HT-29 (cell line): ENCODE results near the gene SCUBE1. TPM values are rescaled to one million over a fixed set of nuclear protein-coding genes. Genes with fewer than 3 reads are reported as not detected.

Experiments used
- DNase-seq: peaks from one replicate; pipeline ENCODE4 v3.0.0-alpha.2; 2015; ENCODE audit warnings: low spot score
- total RNA-seq: library from RNA; depleted of rRNA; stranded (reverse); fragments of >200 nt; shearing (Covaris generic); gene quantifications from 2 replicates; pipeline ENCODE4 v1.2.3, GENCODE V29; 2014

The SCUBE1 gene
- total RNA-seq, 1 experiment from 2014 or later = 0.03 TPM

- DNase-seq = no peak
Observed at GRCh38 chr22:43329061-43329460, 14.1 kb downstream of the SCUBE1 start.

DNA sequence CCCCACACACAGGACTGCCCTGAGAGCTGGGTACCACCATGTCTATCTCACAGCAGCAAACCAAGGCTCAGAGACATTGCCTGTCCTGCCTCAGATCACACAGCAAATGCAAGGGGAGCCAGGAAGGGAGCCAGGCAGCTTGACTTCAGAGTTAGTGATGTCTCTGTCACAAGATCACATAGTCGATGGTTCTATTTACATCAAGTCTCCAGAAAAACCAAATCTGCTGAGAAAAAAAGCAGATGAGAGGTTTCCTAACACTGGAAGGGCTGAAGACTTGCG lies 16.1 kb downstream of the SCUBE1 start:
- no peak for DNase-seq

DNA sequence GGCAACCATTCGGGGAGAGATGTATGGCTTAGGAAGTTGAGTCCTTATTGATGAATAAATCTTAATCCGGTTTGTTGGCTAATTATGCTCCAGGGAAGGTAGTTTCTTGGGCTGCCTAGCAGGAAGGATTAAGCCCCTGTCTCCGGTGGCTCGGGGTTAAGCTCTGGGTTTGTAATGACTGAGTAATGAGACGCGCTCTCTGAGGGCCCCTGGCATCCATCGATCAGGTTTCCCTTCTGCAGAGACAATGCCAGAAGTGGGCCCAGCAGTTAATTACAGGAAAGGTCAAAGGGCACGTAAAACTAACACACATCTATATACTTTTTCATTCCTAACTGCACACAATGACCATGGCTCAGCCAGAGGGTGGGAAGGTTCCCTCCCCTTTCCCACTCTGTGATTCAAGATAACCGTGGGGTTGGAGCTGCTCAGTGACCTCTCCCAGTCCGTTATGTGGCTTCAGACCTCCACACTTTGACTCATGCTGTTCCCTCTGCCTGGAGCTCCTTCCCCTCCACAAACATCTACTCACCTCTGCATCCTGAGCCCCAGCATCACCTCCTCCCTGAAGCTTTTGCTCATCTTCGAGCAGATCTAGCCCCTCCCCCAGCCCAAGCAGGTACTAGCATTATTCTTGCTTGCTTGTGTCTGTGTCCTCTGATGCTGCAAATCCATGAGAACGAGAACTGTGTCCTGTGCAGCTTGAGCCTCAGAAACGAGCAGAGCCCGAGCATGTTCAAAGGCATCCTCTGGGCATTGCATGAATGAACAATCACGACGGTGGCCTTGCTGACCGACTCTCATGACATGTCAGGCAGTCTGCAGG lies 16.6 kb downstream of the SCUBE1 start:
- no peak for DNase-seq

GRCh38 chr22:43325176-43325575 lies 18.0 kb downstream of the SCUBE1 start:
- no peak for DNase-seq

- no peak for DNase-seq
Observed at GRCh38 chr22:43320943-43321900, 21.9 kb downstream of the SCUBE1 start.

GRCh38 chr22:43319661-43320486 lies 23.3 kb downstream of the SCUBE1 start:
- no peak for DNase-seq

DNA sequence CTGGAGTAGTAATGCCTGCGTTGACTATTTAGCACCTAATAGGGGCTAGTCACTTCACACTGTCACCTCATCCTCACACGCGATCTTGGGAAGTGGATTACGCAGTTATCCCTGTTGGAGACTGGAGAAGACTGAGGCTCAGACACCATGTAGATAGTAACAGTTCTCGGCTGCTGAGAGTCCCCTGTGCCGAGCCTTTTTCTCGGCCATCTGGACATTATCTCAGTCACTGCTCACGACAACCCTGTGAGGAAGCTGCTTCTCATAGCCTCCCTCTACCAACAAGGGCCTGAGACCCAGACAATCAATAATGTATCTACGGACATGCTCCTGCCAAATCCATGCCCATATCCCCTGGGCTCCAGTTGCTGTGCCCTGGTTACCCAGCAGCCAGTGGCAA lies 25.9 kb downstream of the SCUBE1 start:
- no peak for DNase-seq

DNA sequence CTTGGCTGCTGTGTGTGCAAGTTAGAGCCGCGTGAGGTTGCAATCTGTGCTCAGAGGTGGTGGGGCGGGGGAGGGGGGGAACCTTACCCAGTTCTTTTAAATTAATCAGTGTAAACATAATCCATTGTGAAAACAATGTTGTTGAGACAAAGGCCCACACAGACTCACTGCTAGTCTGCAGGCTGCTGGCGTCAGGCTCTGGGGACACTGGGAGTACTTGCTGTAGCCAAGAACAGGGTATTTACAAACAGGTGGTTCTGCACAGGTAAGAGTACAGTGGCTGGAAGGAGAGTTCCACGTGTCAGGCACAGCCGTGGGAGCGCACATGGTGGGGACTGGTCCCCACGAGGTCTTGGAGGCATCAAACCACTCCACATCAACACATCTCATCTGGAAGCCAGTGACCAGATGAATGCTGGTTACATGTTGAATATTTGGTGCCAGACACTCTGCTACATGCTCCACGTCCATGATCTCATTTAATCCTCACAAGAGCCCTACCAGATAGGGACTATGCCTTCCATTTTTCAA lies 27.4 kb downstream of the SCUBE1 start:
- DNase-seq = no peak

DNA sequence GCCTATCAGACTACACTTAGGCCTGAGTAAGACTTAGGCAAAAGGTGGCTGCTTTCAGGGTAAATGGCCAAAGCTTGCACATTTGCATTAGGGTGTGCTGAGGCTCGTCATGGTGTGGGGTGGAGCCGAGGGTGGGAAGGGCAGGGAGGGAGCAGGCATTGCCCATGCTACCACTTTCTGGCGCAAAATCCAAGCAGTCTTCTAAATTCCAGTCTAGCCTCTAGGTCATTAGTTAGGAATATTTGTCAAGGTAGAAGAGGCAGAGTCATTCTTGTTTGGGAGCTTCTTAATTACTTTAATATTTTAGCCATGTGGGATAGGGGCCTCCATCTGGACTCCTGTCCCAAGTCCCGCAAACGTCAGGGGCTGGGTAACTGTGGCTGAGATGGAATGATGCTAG lies 28.6 kb downstream of the SCUBE1 start:
- DNase-seq = no peak

DNA sequence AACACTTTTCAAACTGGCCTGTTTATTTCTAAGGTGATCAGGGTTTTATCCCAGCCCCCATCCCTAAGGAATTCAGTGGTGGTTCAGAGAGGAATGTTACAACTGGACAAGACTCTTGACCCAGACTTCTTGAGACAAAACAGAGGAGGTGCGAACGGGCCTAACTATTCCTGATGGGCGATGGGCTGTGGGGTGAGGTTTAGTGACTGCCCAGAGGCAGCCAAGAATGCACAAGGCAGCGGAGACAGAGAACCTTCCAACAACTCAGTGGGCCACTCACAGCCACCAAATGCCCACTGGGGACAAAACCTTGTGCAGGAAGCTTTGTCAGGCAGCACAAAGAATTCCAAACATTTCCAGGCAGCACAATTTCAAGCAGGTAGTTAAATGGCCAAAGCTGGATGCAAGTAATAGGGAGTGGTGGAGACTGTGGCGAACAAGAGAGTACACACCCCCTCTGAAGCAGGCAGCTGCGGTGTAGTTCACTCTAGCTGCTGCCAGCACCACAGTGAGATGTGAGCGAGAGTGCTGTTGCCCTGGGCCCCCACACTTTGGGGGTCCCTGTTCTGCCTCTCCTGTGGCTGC lies 29.2 kb downstream of the SCUBE1 start:
- DNase-seq = no peak

GRCh38 chr22:43313244-43313889 lies 29.8 kb downstream of the SCUBE1 start:
- DNase-seq = no peak

- DNase-seq = no peak
Observed at GRCh38 chr22:43312608-43313007, 30.6 kb downstream of the SCUBE1 start.

DNA sequence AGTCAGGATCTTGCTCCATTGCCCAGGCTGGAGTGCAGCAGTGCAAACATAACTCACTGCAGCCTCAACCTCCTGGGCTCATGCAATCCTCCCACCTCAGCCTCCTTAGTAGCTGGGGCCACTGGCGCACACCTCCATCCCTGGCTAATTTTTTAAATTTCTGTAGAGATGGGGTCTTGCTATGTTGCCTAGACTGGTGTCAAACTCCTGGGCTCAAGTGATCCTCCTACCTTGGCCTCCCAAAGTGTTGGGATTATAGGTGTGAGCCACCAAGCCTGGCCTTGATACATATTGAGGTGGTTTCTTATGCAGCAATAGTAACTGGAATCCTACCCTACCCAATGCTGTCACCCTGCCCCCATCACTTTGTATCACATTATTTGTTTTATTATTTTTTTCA lies 32.4 kb downstream of the SCUBE1 start:
- no peak for DNase-seq

DNA sequence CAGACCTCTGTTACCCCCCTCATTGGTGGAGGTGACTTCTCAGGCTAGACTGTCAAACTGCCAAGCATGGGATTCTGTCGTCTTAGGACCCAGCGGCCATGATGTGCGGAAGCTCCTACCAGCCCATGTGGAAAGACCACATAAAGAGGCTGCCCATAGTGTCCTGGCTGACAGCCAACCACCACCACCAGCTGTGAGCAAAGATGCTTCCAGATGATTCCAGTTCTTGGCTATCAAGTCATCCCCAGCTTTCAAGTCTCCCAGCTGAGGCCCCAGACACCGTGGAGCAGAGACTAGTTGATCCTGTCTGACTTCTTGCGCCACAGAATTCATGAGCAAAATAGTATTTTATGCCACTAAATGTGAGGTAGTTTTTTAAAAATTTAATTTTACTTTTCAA lies 32.9 kb downstream of the SCUBE1 start:
- no peak for DNase-seq

- no peak for DNase-seq
Observed at GRCh38 chr22:43308836-43309235, 34.3 kb downstream of the SCUBE1 start.

DNA sequence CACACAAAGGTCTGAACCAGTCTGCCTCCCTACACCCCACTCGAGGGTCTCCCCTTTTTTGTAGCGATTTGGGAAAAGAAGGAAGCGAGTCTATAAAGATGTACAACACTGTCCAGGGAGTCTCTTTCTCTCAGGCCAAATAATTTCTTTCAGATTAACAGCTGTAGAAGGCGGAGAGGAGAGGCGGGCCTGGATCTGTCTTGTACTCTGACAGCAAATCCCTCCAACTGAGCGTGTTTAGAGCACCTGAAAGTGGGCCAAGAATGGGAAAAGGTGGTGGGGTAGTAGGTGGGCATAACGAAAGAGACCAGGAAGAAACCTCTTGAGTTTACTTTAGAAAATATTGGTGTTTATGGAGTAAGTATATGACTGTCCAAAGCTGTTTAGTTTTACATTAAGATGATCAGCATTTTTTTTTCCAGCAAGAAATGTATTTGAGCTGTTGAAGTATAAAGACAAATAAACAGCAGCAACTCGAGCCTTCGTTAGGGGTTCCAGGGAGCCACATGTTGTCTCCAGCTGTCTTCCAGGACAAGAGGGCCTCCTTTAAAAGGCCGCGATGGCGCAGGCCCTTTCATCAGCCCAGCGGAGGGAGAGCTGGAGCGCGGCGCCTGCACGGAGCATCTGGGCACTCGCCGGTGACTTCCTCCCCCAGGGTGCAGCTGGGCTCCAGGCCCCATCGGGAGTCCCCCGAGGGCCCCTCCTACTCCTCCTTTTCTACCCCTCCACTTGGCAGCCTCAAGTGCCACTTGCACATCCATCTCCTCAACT lies 34.9 kb downstream of the SCUBE1 start:
- no peak for DNase-seq

- no peak for DNase-seq
Observed at GRCh38 chr22:43305806-43306205, 37.4 kb downstream of the SCUBE1 start.

DNA sequence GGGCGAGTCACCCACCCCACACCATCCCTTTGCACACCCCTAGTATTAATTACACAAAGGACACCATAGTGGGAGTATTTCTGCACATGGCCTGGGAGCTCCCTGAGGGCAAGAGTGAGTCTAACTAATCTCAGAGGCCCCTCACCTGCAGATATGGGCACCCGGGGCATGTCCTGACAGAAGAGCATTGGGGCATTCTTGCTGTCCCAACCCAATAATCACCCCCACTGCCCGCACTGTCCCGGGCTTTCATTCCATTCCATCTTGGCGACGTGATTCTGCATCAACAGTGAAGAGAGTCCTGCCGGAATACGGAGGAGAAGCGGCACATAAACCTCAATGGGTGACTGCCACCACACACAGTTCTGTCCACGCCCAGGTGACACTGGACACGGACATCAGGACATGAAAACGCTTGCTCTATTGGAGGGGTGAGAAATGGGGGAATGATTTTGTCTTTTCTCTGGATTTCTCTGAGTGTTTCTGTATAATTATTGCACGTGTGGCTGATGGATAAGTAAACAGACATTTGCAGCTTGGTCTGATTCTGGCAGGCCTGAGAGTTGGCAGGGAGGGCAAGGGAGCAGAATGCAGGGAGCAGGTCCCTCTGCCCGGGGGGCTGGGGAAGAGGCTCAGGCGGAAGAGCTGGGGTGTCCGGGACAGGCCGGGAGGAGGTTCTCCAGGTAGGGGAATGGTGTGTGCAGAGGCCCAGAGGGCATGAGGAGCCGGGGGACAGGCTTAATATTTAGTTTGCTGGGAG lies 38.2 kb downstream of the SCUBE1 start:
- DNase-seq = no peak

DNA sequence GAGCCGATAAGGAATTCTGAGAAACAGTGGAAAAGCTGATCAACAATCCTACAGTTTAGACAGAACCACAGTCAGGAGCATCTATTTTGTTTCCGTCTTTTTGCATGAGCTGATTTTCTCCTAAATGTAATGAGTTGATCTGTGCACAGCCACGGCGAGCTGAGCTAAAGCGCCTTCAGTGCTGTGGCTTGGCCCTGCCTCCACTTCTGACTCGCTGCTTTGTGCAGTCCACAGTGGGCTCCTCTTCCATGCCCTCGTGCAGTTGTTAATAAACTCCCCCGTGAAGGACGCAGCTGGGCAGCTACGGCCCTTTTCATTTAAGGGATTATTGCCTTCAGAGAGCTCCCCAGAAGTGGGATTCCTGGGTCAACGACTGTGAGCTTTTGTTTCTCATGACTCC lies 39.4 kb downstream of the SCUBE1 start:
- no peak for DNase-seq
